Activated T-cell treated with anti-CD3 and anti-CD28 coated beads for 1 hour (primary cell): ENCODE measurements around the gene CADPS.

ENCODE experiments used
- DNase-seq: peaks from one replicate; pipeline ENCODE4 v3.0.0-alpha.2; 2020; ENCODE audit warnings: low read depth

Gene CADPS

GRCh38 chr3:62556121-62556815, 318.9 kb downstream of the CADPS start:
- DNase-seq: no peak

DNA sequence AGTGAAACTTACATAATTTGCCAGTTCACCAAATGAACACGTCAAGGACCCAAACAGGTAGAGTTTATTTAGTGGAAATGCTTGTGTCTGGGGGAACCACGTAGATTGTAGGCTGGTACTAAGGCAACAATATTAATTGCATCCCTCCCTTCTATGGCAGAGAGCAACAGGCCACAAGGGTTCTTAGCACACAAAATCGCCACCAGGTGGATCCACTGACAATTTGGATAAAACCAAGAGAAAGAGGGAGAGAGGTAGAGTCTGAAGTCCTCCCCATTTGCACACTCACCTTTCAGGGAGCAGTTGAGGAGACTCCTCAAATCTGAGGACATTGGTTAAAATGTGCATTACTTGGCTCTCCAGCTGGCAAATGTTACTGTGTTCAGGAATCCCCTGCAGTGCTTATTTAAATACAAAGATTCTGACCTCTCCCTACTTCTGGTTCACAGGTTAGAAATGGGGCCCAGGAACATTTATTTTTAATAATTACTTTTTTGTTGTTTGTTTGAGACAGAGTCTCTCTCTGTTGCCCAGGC, 320.9 kb downstream of the CADPS start:
- DNase-seq: no peak

- DNase-seq: no peak
Measured at GRCh38 chr3:62553811-62554210, 321.4 kb downstream of the CADPS start.

GRCh38 chr3:62551556-62551955, 323.7 kb downstream of the CADPS start:
- no peak for DNase-seq

DNA sequence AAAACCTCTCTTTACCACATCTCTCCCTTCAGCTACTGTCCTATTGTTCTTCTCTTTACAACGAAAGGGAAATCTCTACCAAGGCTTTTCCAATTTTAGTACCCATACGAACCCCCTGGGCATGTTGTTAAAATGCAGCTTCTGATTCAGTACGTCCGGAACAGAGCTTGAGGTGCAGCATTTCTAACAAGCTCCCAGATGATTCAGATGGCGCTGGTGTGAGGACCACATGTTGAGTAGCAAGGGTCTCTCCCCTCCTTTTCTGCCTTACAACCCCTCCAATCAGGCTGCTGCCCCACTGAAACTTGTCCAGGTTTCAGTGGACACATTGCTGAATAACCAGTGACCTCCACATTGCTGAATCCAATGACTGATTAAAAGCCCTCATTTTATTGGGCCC, 324.8 kb downstream of the CADPS start:
- DNase-seq: no peak

GRCh38 chr3:62548528-62549205, 326.5 kb downstream of the CADPS start:
- DNase-seq: no peak

GRCh38 chr3:62546266-62546665, 328.9 kb downstream of the CADPS start:
- no peak for DNase-seq

DNA sequence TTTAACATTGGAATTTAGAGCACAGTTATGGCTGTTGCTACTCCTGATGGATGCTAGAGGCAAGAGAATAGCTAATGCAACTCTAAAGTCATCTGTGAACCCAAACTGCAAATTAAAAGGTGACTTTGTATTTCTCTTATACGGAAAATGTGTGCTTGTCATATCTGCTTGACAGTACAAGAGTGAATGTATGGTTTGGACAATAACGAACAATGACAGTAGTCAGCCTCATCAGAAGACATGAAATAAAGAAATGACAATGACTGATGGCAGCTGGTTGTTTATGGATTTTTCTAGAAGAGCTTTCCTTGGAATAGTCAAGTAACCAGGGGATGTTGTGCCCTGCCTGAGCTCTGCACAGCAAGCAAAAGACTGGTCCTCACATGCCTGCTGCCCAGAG, 333.0 kb downstream of the CADPS start:
- no peak for DNase-seq

DNA sequence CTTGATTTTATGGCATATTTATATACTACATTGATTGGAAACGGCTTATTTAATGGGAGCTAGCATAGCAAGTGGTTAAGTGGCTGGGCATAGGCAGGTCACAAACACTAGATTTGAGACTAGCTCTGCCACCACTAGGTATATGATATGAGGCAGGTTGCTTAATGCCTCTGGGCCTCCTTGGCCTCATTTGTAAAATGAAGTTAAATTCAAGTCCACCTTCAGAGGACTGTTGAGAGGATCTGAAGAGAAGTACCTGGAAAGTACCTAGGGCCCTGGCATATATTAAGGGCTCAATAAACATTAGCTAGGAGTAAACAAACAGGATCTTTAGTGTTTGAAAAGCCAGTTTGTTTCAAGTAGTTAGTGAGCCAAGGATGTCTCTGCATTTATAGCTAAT, 335.5 kb downstream of the CADPS start:
- no peak for DNase-seq

DNA sequence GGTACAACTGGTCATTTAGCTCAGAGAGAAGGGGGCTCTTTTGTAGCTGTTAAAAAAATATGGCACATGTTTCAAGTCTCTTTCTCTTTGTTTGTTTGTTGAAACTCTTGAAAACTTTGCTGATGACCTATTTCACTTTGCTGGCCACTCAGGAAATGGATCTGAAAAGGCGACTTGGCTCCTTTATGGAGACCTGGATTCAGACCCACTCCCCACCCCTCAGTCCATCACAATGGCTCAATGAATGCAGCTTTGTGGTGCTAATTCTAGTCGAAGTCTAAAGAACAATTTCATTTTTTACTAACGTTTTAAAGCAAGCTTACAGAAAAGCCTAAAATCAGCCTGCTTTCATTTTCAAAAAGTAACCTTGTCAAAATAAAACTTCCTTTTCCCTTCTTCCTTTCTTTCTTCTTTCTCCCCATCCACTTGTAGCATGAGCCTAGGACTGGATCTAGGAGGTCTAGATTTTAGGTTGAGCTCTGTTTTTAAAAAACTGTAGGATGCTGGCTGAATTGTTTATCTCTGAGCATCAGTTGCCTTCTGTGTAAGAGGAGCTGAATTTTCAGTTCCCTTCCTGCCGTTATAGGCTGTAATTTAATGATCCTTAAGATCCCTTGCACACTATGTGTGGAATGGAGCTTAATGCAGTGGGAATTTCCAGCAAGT, 336.4 kb downstream of the CADPS start:
- no peak for DNase-seq

DNA sequence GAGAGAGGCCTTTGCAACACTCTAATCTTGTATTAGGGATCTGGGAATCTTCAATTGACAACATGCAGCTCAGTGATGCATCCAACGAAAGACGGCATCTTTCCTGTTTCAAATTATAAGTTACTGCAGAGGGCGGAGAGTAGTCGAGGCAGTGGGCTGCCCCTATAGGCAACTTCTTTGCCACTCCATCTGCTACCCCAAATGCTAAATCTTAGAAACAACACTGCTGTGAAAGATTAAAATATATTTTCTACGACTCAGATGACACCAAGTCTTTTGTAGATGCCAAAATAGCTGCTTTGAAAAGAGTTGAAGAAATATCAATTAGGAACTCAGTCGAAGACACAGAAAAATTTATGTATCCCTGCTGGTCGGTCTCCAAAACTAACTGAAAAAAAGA, 340.9 kb downstream of the CADPS start:
- no peak for DNase-seq

DNA sequence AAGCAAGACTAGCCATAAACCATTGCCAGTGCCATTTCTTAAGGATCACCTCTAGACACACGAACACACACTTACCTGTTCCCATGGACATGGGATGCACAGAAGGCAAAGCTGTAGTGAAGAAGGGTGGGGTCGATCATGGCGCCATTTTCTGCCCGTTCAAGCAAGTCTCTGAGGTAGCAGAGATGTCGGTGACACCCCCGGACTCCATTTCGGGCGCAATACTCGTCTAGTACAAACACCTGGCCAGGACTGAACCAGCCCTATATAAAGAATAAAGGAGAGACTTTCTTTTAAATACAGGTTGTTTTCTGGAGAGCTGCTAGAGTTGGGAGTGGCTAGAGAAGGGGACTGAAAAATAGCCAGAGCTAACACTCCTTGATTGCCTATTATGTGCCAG, 342.4 kb downstream of the CADPS start:
- DNase-seq: no peak

GRCh38 chr3:62531981-62532380, 343.2 kb downstream of the CADPS start:
- no peak for DNase-seq

DNA sequence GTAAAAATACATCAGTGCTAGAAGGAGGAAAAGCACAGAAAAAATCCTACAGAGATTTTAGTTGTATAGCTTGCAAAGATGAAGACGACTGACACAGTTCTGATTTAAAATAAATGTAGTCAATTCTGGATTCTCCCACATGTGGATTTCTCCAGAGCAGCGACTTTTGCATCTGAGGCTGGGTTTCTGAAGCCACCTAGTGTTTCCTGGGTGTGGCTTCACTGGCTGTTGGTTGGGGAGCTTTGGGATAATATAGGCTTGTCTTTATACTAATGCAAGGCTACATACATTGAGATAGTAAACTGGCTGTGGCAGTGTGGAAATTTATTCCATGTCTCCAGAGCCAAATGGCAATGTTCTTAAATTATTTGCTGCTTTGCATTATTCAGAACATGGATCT, 343.7 kb downstream of the CADPS start:
- DNase-seq: no peak

DNA sequence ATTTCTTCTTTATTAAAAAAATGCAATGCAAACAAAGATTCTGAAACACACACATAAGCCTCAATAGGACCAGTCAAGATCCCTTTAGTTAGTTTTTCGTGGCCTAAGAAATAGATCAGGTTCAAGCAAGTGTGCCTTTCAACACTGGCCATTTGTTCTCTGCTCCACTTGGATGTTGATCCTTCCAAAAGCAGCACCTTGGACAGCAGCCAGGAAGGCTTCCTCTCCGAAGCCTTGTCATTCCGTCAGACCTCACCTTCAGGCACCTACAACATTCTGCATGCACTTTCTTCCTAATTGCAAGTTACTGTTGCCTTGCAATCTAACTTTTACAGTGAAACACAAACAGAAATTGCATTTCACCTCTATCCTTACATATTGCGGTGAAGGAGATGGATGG, 346.0 kb downstream of the CADPS start:
- DNase-seq: no peak

DNA sequence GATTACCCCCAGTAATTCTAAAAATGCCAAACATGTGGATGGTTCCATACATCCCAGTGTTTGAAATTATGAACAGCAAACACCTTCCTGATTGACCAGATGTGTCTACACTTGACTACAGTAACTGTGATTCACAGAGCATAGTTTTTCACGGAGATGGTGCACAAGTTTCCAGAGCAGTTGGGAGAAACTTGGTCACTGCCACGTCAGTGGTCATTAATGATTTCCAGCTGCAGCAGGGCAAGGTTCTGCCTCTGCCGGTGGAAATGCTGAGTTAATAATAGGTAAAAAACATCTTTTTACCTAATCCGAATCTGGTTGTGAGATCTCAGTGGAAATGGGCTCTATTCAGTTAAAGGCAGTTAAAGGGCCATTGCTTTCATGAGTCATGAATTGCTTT, 347.7 kb downstream of the CADPS start:
- no peak for DNase-seq

DNA sequence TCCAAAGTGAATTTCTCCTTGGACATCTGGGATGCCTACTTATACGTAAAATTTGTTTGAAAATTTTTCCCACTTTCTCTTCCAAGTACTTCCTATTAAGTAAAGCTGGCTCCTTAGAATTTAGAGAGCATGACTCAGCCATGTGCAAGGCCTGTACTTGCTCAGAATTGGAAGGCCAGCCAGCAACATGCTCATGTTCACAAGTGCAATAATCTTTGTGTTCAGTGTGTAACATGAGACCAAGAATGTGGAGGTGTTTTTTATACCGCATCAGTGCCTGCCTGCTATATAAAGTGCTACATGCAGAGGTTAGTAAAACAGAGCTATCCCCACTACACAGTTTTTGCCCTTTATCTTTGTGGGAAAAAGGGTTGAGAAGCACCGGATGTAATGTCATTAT, 349.9 kb downstream of the CADPS start:
- no peak for DNase-seq

GRCh38 chr3:62523672-62524071, 351.5 kb downstream of the CADPS start:
- no peak for DNase-seq

GRCh38 chr3:62521464-62522105, 353.6 kb downstream of the CADPS start:
- DNase-seq: no peak

DNA sequence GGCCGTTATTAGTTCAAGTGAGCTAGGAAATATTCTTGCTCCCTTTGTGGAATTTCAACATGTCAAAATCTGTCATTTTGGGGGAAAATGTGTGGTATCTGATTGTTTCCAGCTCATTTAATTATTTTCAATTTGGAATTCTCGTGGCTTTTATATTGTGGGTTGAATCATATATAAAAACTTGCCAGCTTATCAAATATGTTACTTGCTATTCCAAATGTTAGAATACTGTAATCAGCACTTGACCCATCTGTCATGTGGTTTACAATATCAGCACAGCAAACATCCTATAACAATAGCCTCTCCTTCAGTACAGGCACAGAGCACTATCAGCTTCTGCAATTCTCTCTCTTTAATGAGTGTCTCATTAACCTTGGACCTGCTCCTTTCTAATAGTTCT, 371.7 kb downstream of the CADPS start:
- DNase-seq: no peak

- DNase-seq: no peak
Measured at GRCh38 chr3:62502315-62503300, 372.6 kb downstream of the CADPS start.

- DNase-seq: no peak
Measured at GRCh38 chr3:62501289-62501668, 373.9 kb downstream of the CADPS start.
